COR-L47 (cell line): ENCODE measurements around the gene ASTN2.

Experiments used
- DNase-seq: peaks from one replicate; lab custom pipeline; 2025; lab: John Stamatoyannopoulos, UW

The ASTN2 gene

DNA sequence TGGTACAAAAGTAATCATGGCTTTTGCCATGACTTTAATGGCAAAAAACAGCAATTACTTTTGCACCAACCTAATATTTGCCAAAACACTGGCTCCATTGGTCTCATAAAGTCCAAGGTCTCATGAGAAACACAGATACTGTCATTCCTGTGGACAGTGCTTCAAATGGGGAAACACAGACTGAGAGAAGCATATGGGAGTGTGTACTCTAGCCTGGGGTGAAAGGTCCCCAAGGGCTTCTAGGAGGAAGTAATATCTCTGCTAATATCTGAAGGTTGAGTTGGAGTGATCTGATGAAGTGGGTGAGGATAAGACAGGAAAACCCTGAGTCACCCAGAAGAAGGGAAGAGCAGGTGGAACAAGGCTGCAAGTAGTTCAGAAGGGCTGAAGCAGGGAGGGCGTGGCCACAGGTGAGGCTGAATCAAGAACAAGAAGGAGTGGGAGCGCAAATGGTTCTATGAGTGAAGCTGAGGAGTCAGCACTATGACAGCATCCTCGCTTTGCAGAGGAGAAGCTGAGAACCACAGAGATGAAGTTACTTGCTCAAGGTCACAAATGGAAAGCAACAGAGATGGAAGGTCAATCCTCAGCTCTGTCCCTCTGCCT is 164.1 kb downstream of the ASTN2 start:
- no peak for DNase-seq

DNA sequence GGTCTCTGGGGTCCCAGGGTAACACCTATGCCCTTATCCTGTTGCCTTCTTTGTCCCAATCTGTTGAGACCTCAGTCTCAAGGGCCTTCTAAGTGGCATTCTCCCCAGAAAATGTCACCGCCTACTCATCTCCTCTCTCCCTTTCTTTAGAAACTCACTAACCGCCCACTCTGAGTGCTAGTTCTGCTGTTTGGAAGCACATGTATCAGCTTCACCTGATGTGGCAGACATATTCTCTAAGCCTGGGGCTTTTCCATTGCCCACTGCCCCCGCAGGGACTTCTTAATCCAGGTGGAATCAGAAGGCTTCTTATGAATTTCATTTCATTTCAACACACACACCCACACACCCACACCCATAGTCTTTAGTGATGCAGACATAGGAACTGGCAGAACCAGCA is 165.1 kb downstream of the ASTN2 start:
- DNase-seq: no peak

DNA sequence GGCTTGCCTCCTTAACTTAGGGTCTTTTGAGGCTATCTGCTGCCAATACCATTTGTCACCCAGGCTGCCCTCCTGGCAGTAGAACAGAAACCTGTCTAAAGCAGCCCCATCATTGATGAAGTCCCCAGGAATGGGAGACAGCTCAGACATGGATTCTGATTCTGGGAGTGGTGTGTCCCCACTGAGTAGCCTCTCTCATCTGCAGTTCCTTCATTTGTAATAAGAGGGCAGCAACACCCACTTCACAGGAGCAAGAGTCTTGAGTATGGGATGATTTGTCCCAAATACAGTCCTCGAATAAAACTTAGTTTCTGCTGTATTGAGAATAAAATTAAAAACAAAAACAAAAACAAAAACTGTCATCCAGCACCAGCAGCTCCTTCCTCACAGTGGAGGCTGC is 167.6 kb downstream of the ASTN2 start:
- no peak for DNase-seq

DNA sequence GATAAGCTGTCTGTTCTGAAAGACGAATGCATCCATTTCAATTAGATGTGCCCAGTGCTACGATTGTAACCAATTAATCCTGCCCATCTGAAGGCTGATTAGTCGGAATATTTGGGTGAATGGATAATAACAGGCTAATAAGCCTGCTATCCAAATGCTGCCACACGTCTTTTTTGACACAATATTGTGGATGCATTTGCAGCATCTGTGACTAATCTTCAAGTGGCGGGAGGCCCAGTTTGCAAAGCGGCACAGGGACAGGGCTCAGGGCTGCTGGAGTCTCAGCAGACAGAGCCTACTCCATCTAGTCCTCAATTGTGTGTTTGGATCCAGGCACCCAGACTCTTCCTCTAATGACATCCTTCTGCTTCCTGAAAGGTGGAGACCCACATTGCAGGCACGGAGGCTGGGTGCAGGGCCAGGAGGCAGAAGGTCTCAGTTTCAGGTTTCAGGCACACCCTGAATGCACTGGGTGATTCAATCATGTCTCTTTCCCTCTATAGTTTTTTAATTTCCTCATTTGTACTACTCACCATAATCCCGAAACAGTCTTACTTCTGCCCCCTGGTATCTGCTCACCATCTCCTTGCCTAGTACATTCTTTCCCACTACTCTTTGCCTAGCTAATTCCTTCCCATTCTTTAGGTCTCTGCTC is 169.6 kb downstream of the ASTN2 start:
- no peak for DNase-seq

DNA sequence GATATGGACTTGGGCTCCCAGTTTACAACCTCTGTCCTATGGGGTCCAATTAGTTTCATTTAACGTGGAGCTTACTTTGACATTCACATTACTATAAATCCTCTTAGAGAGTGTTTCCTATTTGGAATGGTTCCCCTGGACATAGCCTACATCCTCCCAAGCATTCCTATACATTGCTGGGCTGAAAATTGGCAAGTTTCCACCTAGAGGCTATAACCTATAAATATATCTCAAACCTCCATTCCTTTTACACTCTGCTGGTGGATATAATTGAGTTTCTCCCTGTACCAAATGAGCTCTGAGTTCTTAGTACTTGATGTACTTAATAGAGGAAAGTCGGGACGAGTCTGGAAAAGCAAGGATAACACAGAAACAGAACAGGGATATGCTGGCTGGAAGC is 172.8 kb downstream of the ASTN2 start:
- DNase-seq: no peak

DNA sequence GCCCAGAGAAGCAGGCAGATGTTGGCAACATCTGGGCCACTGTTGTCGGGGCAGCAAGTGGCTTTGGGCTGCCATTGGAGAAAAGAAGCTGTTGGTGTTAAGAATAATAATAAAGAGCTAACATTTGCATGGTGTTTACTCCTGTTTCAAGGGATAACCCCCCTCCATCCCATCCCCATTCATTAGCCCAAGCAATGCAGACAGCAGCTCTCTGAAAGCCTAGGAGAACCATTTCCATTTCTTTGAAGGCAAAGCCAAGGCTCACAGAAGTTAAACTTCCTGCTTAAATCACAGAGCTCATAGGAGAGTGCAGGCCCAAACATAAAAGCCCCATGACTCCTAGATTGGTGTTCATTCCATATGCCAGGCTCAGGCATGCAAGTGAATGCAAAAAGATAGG is 175.4 kb downstream of the ASTN2 start:
- no peak for DNase-seq

DNA sequence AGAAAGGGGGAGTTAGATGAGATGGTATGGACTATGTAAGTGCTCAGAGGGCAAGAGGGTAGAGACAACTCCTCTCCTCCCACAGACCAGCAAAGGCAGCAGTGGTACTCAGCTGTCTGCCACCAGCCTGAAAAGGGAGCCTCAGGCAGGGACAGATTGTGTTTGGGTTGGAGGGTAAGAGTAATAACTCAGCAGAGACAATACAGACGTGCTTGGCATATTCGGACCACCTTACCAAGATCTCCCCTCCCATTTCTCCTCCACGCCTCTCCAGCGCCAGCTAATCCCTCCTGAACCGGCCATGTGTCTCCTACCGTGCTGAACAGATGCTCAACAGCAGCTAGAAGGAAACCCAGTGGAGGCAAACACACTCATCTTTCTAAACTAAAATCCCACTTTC is 180.8 kb downstream of the ASTN2 start:
- no peak for DNase-seq

DNA sequence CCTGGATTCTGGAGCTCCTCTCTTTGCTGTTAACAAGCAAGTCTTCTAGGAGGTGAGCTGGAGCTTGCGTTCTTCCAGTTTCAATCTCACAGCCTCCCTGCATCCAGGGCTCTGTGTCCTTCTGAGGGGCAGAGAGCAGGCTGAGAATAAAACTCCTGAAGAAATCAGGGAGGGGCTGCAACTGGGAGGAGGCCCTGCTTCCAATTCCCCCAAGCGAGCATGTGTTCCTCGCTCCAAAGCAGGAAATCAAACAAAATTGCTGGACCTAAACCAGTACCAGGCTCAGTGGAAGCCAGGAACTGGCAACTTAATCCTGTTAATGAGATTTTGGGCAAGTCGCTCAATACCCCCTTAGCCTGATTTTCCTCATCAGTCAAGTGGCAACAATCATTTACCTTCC is 181.8 kb downstream of the ASTN2 start:
- DNase-seq: no peak

DNA sequence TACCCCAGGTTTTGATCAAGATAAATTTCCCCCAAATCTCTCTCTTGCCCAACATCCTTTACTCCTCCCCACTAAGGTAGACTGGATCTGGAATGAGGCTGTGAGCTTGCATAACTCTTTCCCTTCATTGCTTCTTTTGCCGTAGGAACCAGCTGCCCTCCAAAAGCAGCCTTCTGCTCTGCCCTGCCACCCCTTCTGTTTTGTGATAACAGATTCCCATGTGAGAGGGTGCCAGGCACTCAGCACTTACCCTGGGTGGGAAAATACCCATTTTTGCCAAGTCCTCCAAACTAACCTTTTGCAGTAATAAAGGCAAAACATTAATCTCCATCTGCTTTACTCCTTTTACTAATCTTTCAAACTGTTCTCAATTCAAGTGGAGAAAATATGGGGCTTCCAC is 182.6 kb downstream of the ASTN2 start:
- DNase-seq: no peak

DNA sequence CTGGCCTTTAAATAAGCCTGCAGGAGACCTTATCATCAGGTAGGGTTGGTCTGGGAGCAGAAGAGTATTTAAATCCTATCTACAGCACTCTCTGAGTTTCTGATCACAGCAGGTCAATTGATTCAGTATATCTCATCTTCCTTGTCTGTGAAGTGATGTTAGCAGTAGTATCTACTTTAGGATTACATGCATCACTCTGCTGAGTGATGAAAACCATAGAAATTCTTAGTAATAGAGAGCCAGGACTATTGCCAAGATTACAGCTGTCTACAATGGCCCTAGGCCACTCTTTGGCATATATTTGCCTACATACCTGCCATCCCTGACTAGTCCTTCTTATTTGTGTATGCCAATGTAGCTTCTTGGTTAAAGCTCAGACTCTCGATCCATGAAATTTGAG is 183.8 kb downstream of the ASTN2 start:
- DNase-seq: no peak

DNA sequence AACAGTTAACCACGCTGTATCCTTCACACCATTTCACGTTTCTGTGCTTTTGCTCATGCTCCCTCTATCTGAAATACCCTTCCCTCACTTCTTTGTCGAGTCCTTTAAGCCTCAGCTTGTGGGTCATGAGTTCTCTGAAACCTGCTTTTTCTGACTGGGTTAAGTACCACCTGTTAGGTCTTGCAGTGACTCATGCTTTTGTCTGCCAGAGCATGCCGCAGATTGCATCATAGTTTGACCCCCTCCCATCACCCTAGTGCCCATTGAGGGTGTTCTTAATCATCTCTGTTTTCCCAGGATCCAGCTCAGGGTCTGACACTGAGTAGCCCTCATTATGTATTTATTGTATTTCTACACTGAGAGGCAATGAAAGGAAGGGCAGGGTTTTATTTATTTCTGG is 190.2 kb downstream of the ASTN2 start:
- no peak for DNase-seq

DNA sequence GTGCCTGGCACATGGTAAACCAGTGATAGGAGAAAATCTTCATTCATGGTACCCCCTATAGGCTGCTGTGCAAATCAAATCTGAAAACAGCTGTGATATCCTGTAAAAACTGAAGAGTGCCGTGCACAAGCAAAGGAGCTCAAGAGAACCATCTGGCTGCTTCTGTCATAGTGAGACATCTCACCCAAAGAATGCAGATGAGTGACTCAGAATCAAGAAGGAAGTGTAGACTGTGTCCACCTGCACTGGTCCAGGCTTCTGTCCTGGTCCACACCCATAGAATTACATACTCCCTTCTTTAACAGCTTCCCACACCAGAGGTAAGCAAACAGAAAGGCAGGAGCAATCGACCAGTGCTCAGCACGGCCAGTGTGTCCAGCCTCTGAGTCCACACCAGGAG is 195.9 kb downstream of the ASTN2 start:
- DNase-seq: no peak

DNA sequence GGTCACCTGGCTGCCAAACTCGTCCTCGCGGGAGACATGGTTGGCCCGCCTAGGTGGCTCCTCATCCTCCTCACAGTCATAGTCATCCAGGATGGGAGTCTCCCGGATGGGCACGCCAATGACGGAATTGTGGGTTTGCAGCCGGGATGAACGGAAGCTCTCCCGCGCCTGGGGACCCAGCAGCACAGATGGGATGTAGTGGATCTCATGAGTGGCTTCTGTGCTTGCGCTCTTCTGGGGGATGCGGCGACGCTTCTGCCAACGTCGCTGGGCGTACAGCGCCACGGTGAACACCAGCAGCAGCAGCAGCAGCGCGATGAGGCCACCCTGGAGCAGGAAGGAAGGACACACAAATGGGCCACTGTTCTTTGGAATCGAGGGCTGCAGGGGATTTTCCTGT is 200.4 kb downstream of the ASTN2 start:
- no peak for DNase-seq

DNA sequence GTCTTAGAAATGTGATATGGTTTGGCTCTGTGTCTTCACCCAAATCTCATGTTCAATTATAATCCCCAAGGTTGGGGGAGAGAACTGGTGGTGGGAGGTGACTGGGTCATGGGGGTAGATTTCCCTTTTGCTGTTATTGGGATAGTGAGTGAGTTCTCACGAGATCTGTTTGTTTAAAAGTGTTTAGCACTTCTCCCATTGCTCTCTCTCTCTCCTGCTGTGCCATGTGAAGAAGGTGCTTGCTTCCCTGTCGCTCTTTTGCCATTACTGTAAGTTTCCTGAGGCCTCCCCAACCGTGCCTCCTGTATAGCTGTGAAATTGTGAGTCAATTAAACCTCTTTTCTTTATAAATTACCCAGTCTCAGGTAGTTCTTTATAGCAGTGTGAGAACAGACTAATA is 203.6 kb downstream of the ASTN2 start:
- DNase-seq: no peak

DNA sequence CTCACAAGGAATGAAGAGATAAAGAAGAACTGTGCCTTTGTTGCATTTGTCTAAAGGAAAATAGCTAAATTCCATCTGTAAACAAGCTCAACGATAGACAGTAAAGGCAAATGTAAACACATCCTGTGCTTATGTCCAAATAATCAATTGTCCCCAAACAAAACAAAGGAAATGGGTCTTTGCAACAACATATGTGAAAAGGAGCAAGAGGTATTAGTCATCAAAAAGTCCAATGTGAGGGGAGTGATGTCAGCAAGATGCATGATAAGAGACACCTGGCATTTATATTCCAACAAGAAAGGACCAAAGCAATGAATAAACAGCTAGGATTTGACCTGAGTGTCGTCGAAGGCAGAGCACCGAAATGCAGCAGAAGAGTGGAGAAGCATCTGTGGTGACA is 209.1 kb downstream of the ASTN2 start:
- no peak for DNase-seq

DNA sequence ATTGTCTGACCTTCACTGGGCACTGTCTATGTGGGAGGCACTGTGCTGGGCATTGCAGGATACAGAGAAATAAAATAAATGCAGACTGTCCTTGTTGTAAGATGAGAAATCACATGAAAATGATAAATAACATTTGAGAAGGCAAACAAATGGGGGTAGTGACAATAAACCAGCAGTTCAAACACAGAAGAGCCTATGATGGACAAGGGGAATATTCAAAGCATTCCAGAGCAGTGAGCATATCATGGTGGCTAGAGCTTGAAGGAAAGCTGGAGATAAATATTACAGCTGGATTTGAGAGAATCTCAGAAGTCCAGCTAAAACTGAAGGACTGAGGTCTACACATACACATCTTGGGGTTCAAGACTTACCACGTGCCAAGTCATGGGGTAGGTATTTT is 209.9 kb downstream of the ASTN2 start:
- DNase-seq: no peak

DNA sequence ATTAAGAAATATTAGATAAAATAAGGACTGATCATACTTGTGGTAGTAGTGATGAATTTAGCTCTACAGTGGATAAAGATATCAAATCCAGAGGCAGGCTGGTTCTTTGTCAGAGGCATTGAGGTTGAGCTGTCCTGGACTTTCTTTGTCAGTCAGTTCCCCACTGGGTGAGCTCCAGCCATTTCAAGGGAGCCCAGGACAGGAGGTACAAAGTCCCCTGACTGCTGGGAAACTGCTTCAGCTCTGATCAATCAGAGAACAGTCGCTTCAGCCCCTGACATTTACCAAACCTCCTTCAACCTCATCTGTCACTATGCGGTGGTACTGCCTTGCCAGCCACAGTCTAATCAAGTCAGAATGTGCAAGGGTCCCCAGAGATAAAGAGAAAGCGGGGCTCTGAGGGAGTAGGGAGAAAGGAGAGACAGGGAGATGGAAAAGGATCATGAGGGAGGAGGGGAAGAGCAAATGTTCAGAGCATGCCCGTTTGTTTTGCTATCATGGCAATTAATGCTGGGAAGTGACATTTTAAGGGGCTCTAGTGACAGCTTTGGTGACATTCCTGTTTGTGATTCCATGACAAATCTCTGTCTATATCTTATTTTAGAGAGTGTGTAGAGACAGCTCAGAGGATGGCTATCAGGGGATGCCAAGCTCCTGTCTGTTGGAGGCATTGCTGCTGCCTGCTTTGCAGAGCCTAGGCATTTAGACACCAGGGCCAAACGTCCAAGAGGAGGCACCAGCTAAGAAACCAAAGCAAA is 223.2 kb downstream of the ASTN2 start:
- no peak for DNase-seq

DNA sequence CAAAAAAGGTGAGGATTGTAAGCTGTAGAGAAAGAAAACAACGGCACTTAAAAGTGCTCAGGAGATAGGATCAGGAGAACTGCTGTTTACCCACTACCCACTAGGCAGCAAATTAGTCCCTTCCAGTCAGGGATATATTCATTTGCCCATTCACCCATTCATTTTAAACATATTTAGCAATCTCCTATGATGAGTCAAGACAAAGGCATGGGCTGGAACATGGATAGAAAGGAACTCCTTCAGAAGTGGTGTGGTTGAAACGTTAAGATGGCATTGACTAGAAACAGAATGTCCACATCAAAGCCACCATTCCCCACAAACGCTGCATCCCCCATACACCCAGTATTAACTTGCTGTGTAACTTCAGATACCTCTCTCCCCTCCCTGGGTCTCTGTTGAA is 225.7 kb downstream of the ASTN2 start:
- no peak for DNase-seq

DNA sequence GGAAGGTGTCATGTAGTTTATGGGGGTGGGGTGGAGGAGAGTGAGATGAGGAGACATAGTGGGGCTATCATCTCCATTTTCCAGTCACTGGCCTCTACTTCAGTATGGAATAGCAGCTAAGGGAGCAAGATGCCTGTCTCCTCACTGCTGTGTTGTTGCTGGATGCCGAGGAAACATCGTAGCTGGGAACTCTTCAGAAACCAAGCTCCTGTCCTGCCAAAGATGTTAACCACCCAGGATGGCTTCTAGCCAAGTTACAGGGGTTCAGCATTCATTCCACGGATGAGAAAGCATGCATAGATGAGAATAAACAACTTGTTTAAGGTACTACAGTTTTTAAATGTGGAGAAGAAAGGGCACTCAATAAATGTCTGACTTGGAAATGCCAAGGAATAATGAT is 226.5 kb downstream of the ASTN2 start:
- DNase-seq: no peak

DNA sequence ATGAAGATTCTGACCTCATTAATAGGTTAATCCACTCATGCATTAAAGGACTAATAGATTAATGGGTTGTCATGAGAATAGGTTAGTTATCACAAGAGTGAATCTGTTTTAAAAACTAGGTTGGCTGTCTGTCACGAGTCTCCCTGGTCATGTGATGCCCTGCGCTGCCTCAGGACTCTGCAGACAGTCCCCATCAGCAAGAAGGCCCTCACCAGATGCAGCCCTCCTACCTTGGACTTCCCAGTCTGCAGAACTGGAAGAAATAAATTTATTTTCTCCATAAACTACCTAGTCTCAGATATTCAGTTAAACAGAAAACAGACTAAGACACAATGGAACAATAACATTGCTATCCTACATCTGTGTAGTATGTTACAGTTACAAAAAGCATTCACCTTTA is 227.4 kb downstream of the ASTN2 start:
- DNase-seq: no peak

DNA sequence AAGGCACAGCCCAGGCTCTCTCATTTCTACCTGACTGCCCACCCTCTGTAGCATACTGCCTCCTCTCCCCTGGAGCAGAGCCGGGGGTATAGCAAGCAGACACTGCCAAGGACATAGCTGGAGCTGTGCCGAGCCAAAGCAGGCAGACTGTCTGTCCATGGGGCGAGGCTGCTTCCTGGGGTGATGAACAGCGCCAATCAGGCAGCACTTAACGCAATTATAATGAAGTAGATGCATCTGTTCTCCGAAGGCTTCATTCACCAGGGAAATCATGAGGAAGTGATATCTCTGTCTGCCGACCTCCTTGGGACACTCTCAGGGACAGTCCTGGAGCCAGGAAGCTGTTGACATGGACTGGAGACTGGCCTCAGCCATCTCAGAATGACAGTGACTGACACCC is 230.7 kb downstream of the ASTN2 start:
- DNase-seq: peak; percentile 86

DNA sequence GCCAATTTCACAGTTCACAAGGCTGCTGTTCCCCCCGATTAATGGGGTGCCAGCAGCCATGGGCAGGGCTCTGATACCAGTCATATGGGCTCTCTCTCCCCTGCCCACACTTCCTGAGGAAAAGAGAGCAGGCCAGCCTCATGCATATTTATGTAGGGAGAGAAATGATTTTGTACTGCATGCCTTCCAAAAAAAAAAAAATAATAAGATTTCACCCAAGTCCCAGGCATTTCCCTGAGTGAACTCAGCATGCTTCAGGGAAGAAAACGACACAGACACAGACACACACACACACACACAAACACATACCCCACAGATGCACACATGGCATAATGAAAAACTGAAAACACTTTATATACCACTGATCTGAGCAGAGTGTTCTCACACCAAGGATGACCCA is 232.8 kb downstream of the ASTN2 start:
- no peak for DNase-seq

DNA sequence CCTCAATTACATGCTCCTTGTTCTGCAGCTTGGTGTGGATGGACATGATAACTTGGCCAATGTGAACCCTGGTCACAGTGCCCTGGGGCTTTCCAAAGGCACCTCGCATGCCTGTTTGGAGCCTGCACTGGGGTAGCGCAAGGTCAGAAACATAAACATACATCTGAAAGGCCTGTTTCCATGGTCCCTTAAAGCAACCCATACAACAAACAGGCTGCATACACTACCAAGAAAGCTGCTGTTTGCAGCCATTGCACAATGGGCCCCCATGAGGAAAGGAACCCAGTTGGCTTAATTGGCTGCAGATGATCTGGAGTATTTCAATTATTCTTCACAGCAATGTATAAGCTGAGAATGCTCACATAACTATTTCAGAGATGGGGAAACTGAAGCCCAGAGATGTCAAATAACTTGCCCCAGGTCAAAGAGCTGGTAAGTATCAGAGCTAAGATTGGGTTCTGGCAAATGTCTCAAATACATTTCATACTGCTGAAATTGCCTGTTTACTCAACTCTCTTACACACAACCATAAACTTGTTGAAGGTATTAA is 233.9 kb downstream of the ASTN2 start:
- DNase-seq: no peak
